GM21737 (cell line): ENCODE results near the gene IZUMO4.

Experiments
- ATAC-seq: cut with Tn5 transposase; IDR thresholded peaks from one replicate; pipeline ENCODE4 v1.9.1; 2021; ENCODE audit warnings: mild to moderate bottlenecking, moderate library complexity; ENCODE audit not compliant: unreplicated experiment

IZUMO4 gene

GRCh38 chr19:2096480-2097202 is at the start of gene IZUMO4:
IZUMO4 (plus strand) TSS chr19:2096915; CDS start chr19:2096946, 31 bp downstream.
- ATAC-seq = peak; percentile 55

- no peak for ATAC-seq
Measured at GRCh38 chr19:2047076-2047448, 49.7 kb upstream of the IZUMO4 start.

- ATAC-seq = no peak
Measured at GRCh38 chr19:2047449-2048103, 49.1 kb upstream of the IZUMO4 start.

- ATAC-seq = no peak
Measured at GRCh38 chr19:2048104-2048958, 48.4 kb upstream of the IZUMO4 start.

GRCh38 chr19:2048959-2049740 is 47.6 kb upstream of the IZUMO4 start:
- ATAC-seq = no peak

GRCh38 chr19:2049741-2050348 is 46.9 kb upstream of the IZUMO4 start:
- ATAC-seq = no peak

- ATAC-seq = peak; percentile 1
Measured at GRCh38 chr19:2050349-2050990, 46.2 kb upstream of the IZUMO4 start.

GRCh38 chr19:2050991-2051772 is 45.5 kb upstream of the IZUMO4 start, which contains the start of gene MKNK2:
MKNK2 (minus strand) TSS chr19:2051244; CDS start chr19:2050851, 393 bp downstream.
- ATAC-seq = peak; percentile 46

- peak; percentile 0 for ATAC-seq
Measured at GRCh38 chr19:2051773-2052704, 44.7 kb upstream of the IZUMO4 start.

- ATAC-seq = no peak
Measured at GRCh38 chr19:2053601-2054389, 42.9 kb upstream of the IZUMO4 start.

GRCh38 chr19:2054763-2055162 is 42.0 kb upstream of the IZUMO4 start:
- no peak for ATAC-seq

- no peak for ATAC-seq
Measured at GRCh38 chr19:2055931-2056836, 40.5 kb upstream of the IZUMO4 start.

- ATAC-seq = no peak
Measured at GRCh38 chr19:2056837-2057192, 39.9 kb upstream of the IZUMO4 start.

- ATAC-seq = no peak
Measured at GRCh38 chr19:2057484-2058469, 38.9 kb upstream of the IZUMO4 start.
